Prostate gland (tissue), 2 donors: ENCODE data around the gene ATP5MC2.

Experiments
- POLR2A ChIP-seq: fragments of 450-650 bp; IDR thresholded peaks from one replicate; pipeline ENCODE4 v1.6.1; 2016; ENCODE audit warnings: antibody characterized with exemption, mild to moderate bottlenecking
- POLR2AphosphoS5 ChIP-seq: sonication (generic); formaldehyde crosslinking; IDR thresholded peaks from one replicate; pipeline ENCODE4 v1.6.1; 2017; ENCODE audit warnings: antibody characterized with exemption
- TF ChIP-seq, protein P1 (sequence below), 4 experiments: fragments of 200-600 bp in 2 of 4; fragments of 450-650 bp in 2 of 4; sonication (generic) in 2 of 4; IDR thresholded peaks; 1 replicate in 3 of 4; 2 replicates in 1 of 4; pipeline ENCODE4 v1.5.1; 2016 to 2019; ENCODE audit warnings: antibody characterized with exemption in 4 of 4, mild to moderate bottlenecking in 2 of 4, moderate library complexity in 2 of 4

DNA sequence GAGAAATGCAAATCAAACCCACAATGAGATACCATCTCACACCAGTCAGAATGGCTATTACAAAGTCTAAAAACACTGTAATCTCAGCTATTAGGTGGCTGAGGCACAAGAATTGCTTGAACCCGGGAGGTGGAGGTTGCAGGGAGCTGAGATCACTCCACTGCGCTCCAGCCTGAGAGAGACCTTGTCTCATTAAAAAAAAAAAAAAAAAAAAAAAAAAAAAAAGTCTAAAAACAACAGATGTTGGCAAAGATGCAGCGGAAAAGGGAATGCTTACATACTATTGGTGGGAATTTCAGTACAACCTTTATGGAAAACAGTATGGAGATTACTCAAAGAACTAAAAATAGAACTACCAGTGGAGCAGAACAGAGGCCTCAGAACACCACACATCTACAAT, 30.7 kb downstream of the ATP5MC2 start:
- TF ChIP-seq, protein P1, sequence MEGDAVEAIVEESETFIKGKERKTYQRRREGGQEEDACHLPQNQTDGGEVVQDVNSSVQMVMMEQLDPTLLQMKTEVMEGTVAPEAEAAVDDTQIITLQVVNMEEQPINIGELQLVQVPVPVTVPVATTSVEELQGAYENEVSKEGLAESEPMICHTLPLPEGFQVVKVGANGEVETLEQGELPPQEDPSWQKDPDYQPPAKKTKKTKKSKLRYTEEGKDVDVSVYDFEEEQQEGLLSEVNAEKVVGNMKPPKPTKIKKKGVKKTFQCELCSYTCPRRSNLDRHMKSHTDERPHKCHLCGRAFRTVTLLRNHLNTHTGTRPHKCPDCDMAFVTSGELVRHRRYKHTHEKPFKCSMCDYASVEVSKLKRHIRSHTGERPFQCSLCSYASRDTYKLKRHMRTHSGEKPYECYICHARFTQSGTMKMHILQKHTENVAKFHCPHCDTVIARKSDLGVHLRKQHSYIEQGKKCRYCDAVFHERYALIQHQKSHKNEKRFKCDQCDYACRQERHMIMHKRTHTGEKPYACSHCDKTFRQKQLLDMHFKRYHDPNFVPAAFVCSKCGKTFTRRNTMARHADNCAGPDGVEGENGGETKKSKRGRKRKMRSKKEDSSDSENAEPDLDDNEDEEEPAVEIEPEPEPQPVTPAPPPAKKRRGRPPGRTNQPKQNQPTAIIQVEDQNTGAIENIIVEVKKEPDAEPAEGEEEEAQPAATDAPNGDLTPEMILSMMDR (IDR thresholded peaks at IDR 0.05), result no peak
- TF ChIP-seq POLR2AphosphoS5 (no peak), POLR2A (no peak)
